ENCODE measurements around the gene BRCA2. TPM values are rescaled to one million over a fixed set of nuclear protein-coding genes. Genes with fewer than 3 reads are reported as not detected.

BRCA2 gene
- total and polyA plus RNA-seq, 2 donors (not counting 1 experiment from before 2014, with no cell fraction given): 1.2 to 6.0 TPM

DNA sequence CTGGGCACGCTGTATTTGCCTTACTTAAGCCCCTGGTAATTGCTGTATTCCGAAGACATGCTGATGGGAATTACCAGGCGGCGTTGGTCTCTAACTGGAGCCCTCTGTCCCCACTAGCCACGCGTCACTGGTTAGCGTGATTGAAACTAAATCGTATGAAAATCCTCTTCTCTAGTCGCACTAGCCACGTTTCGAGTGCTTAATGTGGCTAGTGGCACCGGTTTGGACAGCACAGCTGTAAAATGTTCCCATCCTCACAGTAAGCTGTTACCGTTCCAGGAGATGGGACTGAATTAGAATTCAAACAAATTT is 676 bp downstream of the BRCA2 start:
- ChIA-PET POLR2A (interaction anchor here (0.7 to 2.9 kb wide), 4 partner anchors 112 to 406 kb away, joined by 5 to 17 read pairs (median 6); partner anchors contain the start of genes N4BP2L1 and N4BP2L2), CTCF (interaction anchor here (1.4 to 2.0 kb wide), 6 partner anchors 65 to 406 kb away, joined by 3 to 23 read pairs (median 6); partner anchors contain the start of gene N4BP2L1)
- DNase-seq: no peak
- no peaks in the 10 kb centered on the region for H3K36me3 ChIP-seq (replicated peaks in 1 of 2; ENCODE audit: control extremely low read depth in 1 of 2, control insufficient read depth in 1 of 2, extremely low read depth in 1 of 2, insufficient read depth in 2 of 2, low read length in 1 of 2)
- peak overlapping the region; percentile 74 to 91 (median 82) for H3K4me3 ChIP-seq (ENCODE audit: control extremely low read depth in 1 of 5, extremely low read depth in 1 of 5, insufficient read depth in 1 of 5, low read depth in 2 of 5, low read length in 4 of 5)
- peaks cover 0 to 6% (median 0%) of the 10 kb centered on the region in 3 donors for H3K9me3 ChIP-seq (ENCODE audit: control extremely low read depth in 1 of 3, control insufficient read depth in 2 of 3, insufficient read depth in 1 of 3, low read length in 2 of 3)
- Mint-ChIP-seq H3K27ac (peak overlapping the region; percentile 99), H3K27me3 (no peaks in the 10 kb centered on the region), H3K9me3 (ENCODE audit: insufficient read depth) (no peaks in the 10 kb centered on the region), H3K4me1 (peaks cover 15% of the 10 kb centered on the region), H3K4me3 (peak overlapping the region; percentile 91)
- H4K20me1 ChIP-seq (ENCODE audit: control insufficient read depth, insufficient read depth, low read length, poor library complexity, severe bottlenecking): no peaks in the 10 kb centered on the region
- intact Hi-C loops (cut with micrococcal nuclease): loop anchor here (5.0 to 10.0 kb wide), 4 partner anchors 336 to 1699 kb away; partner anchors contain the start of gene USPL1
- ATAC-seq (ENCODE audit: low read depth): peak; percentile 12
- H2AFZ ChIP-seq (ENCODE audit: insufficient read depth, low read depth, low read length, poor library complexity, severe bottlenecking): peak overlapping the region; percentile 71
- H3K79me2 ChIP-seq (ENCODE audit: control insufficient read depth, insufficient read depth, low read length): peaks cover 3% of the 10 kb centered on the region
- peaks cover 7 to 20% of the 10 kb centered on the region in 2 donors for H3K4me1 ChIP-seq (ENCODE audit: control insufficient read depth in 2 of 2, insufficient read depth in 2 of 2, low read length in 2 of 2)
- WGBS (ENCODE audit: insufficient coverage): 0% methylated on average over 11 of the region's 13 CpGs
- peak overlapping the region; percentile 84 for H3K4me2 ChIP-seq (replicated peaks; ENCODE audit: low read depth, low read length, poor library complexity, severe bottlenecking)
- peak overlapping the region; percentile 99 to 100 for H3K27ac ChIP-seq (ENCODE audit: low read length in 2 of 2)
- H3K27me3 ChIP-seq (replicated peaks in 1 of 4; ENCODE audit: control extremely low read depth in 1 of 4, control insufficient read depth in 3 of 4, insufficient read depth in 4 of 4, low read length in 3 of 4): no peaks in the 10 kb centered on the region
- TF ChIP-seq, protein P1, sequence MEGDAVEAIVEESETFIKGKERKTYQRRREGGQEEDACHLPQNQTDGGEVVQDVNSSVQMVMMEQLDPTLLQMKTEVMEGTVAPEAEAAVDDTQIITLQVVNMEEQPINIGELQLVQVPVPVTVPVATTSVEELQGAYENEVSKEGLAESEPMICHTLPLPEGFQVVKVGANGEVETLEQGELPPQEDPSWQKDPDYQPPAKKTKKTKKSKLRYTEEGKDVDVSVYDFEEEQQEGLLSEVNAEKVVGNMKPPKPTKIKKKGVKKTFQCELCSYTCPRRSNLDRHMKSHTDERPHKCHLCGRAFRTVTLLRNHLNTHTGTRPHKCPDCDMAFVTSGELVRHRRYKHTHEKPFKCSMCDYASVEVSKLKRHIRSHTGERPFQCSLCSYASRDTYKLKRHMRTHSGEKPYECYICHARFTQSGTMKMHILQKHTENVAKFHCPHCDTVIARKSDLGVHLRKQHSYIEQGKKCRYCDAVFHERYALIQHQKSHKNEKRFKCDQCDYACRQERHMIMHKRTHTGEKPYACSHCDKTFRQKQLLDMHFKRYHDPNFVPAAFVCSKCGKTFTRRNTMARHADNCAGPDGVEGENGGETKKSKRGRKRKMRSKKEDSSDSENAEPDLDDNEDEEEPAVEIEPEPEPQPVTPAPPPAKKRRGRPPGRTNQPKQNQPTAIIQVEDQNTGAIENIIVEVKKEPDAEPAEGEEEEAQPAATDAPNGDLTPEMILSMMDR (IDR thresholded peaks at IDR 0.05): no peak
- no peak for TF ChIP-seq EZH2 (IDR thresholded peaks at IDR 0.05; ENCODE audit: borderline replicate concordance, insufficient read depth, low read depth, low read length, poor library complexity, severe bottlenecking)
- peak overlapping the region; percentile 89 for H3K9ac ChIP-seq (ENCODE audit: low read length)

DNA sequence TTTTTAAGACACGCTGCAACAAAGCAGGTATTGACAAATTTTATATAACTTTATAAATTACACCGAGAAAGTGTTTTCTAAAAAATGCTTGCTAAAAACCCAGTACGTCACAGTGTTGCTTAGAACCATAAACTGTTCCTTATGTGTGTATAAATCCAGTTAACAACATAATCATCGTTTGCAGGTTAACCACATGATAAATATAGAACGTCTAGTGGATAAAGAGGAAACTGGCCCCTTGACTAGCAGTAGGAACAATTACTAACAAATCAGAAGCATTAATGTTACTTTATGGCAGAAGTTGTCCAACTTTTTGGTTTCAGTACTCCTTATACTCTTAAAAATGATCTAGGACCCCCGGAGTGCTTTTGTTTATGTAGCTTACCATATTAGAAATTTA is 1.2 kb downstream of the BRCA2 start:
- ATAC-seq (ENCODE audit: low read depth) (no peak), DNase-seq (no peak)
- no peaks in the 10 kb centered on the region for H3K9me3 Mint-ChIP-seq (ENCODE audit: insufficient read depth)
- Histone ChIP-seq H3K4me2 (replicated peaks; ENCODE audit: low read depth, low read length, poor library complexity, severe bottlenecking) (peak overlapping the region; percentile 84), H3K4me3 (ENCODE audit: control extremely low read depth in 1 of 5, extremely low read depth in 1 of 5, insufficient read depth in 1 of 5, low read depth in 2 of 5, low read length in 4 of 5) (peak overlapping the region in 3 of 5 experiments; percentile 74 to 82 (median 79)), H3K9ac (ENCODE audit: low read length) (peak overlapping the region; percentile 89), H3K36me3 (replicated peaks in 1 of 2; ENCODE audit: control extremely low read depth in 1 of 2, control insufficient read depth in 1 of 2, extremely low read depth in 1 of 2, insufficient read depth in 2 of 2, low read length in 1 of 2) (no peaks in the 10 kb centered on the region), H3K27me3 (replicated peaks in 1 of 4; ENCODE audit: control extremely low read depth in 1 of 4, control insufficient read depth in 3 of 4, insufficient read depth in 4 of 4, low read length in 3 of 4) (no peaks in the 10 kb centered on the region), H3K79me2 (ENCODE audit: control insufficient read depth, insufficient read depth, low read length) (peaks cover 3% of the 10 kb centered on the region), H4K20me1 (ENCODE audit: control insufficient read depth, insufficient read depth, low read length, poor library complexity, severe bottlenecking) (no peaks in the 10 kb centered on the region), H2AFZ (ENCODE audit: insufficient read depth, low read depth, low read length, poor library complexity, severe bottlenecking) (peak overlapping the region; percentile 71), H3K4me1 (ENCODE audit: control insufficient read depth in 2 of 2, insufficient read depth in 2 of 2, low read length in 2 of 2) (peaks cover 7 to 20% of the 10 kb centered on the region in 2 donors), H3K27ac (ENCODE audit: low read length in 2 of 2) (peak overlapping the region in 1 of 2 donors; percentile 99), H3K9me3 (ENCODE audit: control extremely low read depth in 1 of 3, control insufficient read depth in 2 of 3, insufficient read depth in 1 of 3, low read length in 2 of 3) (peaks cover 0 to 6% (median 0%) of the 10 kb centered on the region in 3 donors)
- no CpG with 5 or more reads among the region's 6 CpGs for WGBS (ENCODE audit: insufficient coverage)
- peak overlapping the region; percentile 91 for H3K4me3 Mint-ChIP-seq
- H3K27me3 Mint-ChIP-seq: no peaks in the 10 kb centered on the region
- ChIA-PET CTCF (interaction anchor here (1.1 to 2.0 kb wide), 3 partner anchors 64 to 407 kb away, joined by 4 to 14 read pairs (median 5); partner anchors contain the start of gene N4BP2L1), POLR2A (interaction anchor here (2.2 to 2.9 kb wide), 2 partner anchors 112 to 222 kb away, joined by 7 to 17 read pairs; partner anchors contain the start of genes N4BP2L1 and N4BP2L2)
- intact Hi-C loops (cut with micrococcal nuclease): loop anchor here (5.0 to 10.0 kb wide), 4 partner anchors 336 to 1699 kb away; partner anchors contain the start of gene USPL1
- no peak overlapping the region for H3K27ac Mint-ChIP-seq
- H3K4me1 Mint-ChIP-seq: peaks cover 15% of the 10 kb centered on the region
- TF ChIP-seq, protein P1 (IDR thresholded peaks at IDR 0.05): no peak
- no peak for TF ChIP-seq EZH2 (IDR thresholded peaks at IDR 0.05; ENCODE audit: borderline replicate concordance, insufficient read depth, low read depth, low read length, poor library complexity, severe bottlenecking)

Measured in B cell (primary cell).